SH-SY5Y (cell line): ENCODE data around the gene HLA-DQA2.

Source experiments
- GATA2 ChIP-seq: IDR thresholded peaks from 2 replicates; pipeline ENCODE4 v1.6.1; 2011; ENCODE audit warnings: mild to moderate bottlenecking, low read depth, low read length
- GATA3 ChIP-seq: IDR thresholded peaks from 2 replicates; pipeline ENCODE4 v1.6.1; 2011; ENCODE audit warnings: low read depth, mild to moderate bottlenecking, low read length, moderate library complexity

GRCh38 chr6:32779036-32779435 is 37.8 kb downstream of the HLA-DQA2 start:
- TF ChIP-seq GATA3 (no peak), GATA2 (no peak)
